Fibroblast of villous mesenchyme (primary cell): ENCODE measurements around the gene ANO9. TPM values are rescaled to one million over a fixed set of nuclear protein-coding genes. Genes with fewer than 3 reads are reported as not detected.

Experiments used
- DNase-seq: peaks from one replicate; pipeline ENCODE4 v3.0.0-alpha.2; 2010; ENCODE audit warnings: low read depth
- H3K4me3 ChIP-seq: 2 replicates; pipeline ENCODE4 v1.5.1; 2011; ENCODE audit warnings: low read depth, mild to moderate bottlenecking, low read length
- CTCF ChIP-seq: IDR thresholded peaks from 2 replicates; pipeline ENCODE4 v1.5.1; 2012; ENCODE audit warnings: low read depth, mild to moderate bottlenecking, low read length; ENCODE audit not compliant: insufficient read depth
- total RNA-seq: library from RNA; depleted of rRNA; stranded (reverse); fragments of >200 nt; gene quantifications from 2 replicates; pipeline ENCODE4 v1.2.3, GENCODE V29; 2012

The ANO9 gene
- total RNA-seq, 1 donor = not detected

DNA sequence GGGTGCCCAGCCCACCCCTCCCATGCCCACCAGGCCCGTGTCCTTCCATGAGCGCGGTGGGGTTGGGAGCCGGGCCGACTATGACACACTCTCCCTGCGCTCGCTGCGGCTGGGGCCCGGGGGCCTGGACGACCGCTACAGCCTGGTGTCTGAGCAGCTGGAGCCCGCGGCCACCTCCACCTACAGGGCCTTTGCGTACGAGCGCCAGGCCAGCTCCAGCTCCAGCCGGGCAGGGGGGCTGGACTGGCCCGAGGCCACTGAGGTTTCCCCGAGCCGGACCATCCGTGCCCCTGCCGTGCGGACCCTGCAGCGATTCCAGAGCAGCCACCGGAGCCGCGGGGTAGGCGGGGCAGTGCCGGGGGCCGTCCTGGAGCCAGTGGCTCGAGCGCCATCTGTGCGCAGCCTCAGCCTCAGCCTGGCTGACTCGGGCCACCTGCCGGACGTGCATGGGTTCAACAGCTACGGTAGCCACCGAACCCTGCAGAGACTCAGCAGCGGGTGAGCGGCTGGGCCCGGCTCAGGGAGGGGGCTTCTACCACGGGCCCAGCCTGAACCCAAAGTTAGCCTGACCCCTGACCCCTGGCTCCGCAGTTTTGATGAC lies 44.8 kb downstream of the ANO9 start:
- peak; percentile 67 for DNase-seq
- peak overlapping the region; percentile 51 for H3K4me3 ChIP-seq
- peak; percentile 62 for TF ChIP-seq CTCF

DNA sequence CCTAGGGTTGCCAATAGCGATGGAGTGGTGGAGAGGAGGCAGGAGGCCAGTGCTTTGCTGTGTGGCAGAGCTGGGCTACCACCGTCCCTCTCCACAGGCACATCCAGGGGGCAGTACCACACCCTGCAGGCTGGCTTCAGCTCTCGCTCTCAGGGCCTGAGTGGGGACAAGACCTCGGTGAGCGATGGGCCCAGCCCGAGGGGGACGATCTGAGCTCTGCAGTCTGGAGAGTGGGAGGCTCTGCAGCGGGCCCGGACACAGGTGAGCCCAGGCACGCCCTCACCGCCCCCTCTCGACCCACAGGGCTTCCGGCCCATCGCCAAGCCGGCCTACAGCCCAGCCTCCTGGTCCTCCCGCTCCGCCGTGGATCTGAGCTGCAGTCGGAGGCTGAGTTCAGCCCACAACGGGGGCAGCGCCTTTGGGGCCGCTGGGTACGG lies 45.3 kb downstream of the ANO9 start:
- peak; percentile 20 for DNase-seq
- peak overlapping the region; percentile 51 for H3K4me3 ChIP-seq
- peak; percentile 44 for TF ChIP-seq CTCF

- TF ChIP-seq CTCF = no peak
- H3K4me3 ChIP-seq = no peak overlapping the region
- no peak for DNase-seq
Observed at GRCh38 chr11:395866-396265, 45.9 kb downstream of the ANO9 start.

GRCh38 chr11:394858-395655 lies 46.8 kb downstream of the ANO9 start:
- DNase-seq = no peak
- H3K4me3 ChIP-seq = no peak overlapping the region
- TF ChIP-seq CTCF = no peak

- H3K4me3 ChIP-seq = no peak within 1 kb of the TSS
- TF ChIP-seq CTCF = no peak
- DNase-seq = peak; percentile 53
Observed at GRCh38 chr11:394034-394857, 47.6 kb downstream of the ANO9 start, which contains the start of gene PKP3. Gene PKP3 (plus strand): TSS chr11:394209. CDS start chr11:394293, 84 bp downstream.

DNA sequence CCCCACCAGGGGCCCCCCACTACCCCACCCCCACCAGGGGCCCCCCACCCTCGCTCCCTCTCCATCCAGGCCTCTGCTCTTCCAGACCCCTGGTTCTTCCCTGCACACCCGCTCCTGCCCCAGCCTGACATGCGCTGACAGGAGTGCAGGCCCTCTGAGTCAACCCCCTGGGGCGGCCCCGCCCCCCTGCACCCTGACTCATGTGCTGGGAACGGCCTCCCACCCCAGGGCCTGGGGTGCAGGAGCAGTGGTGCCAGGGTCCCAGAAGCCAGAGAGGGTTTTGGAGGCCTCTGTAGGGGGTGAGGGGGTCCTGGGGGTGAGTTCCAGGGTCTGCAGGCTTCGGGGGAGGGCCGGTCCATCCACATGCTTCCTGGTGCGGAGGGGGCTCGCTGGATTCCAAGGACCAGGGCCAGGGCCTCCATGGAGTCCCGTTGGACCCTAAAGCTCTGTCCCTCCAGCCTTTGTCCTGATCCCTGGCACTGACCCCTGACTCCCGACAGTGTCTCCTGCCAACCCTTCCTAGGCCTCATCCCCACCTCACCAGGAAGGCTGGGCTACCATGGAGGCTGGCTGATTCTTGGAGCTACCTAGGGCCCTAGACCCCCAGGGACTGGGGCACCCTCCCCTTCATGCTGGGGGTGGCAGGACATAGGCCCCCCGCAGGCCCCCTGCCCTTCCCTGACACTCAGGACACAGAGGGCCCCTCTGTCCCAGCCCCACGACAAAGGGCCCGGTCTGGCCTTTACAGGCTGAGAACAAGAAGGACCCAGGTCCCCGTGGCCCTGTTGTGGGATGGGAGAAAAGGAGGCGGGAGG lies 48.4 kb downstream of the ANO9 start:
- peak; percentile 70 for DNase-seq
- no peak for TF ChIP-seq CTCF
- H3K4me3 ChIP-seq = no peak overlapping the region
